Liver (tissue), 9 donors: ENCODE results near the gene DHRSX. TPM values are rescaled to one million over a fixed set of nuclear protein-coding genes. Genes with fewer than 3 reads are reported as not detected.

Experiments
- DNase-seq: peaks from one replicate; pipeline ENCODE4 v3.0.0-alpha.2; 2017; ENCODE audit warnings: low spot score
- H3K27ac ChIP-seq, 2 donors: one replicate each; pipeline ENCODE4 v1.7.0; 2013; ENCODE audit warnings: inconsistent platforms in 2 of 2, low read length in 2 of 2, control low read depth in 1 of 2, low read depth in 1 of 2, mild to moderate bottlenecking in 1 of 2
- H3K27me3 ChIP-seq, 4 donors: one replicate each; pipeline versions ENCODE4 v1.6.1 to v1.7.0; 2013; ENCODE audit warnings: low read length in 3 of 4, inconsistent platforms in 1 of 4, mild to moderate bottlenecking in 1 of 4, moderate library complexity in 1 of 4; ENCODE audit not compliant: control insufficient read depth in 4 of 4, insufficient read depth in 4 of 4
- H3K36me3 ChIP-seq, 4 donors: one replicate each; pipeline versions ENCODE4 v1.6.1 to v1.7.0; 2013; ENCODE audit warnings: low read length in 3 of 4, mild to moderate bottlenecking in 3 of 4, low read depth in 1 of 4, moderate library complexity in 1 of 4; ENCODE audit not compliant: control insufficient read depth in 4 of 4, insufficient read depth in 3 of 4
- H3K4me1 ChIP-seq, 4 donors: one replicate each; pipeline versions ENCODE4 v1.6.1 to v1.7.0; 2013; ENCODE audit warnings: low read length in 3 of 4, mild to moderate bottlenecking in 3 of 4, moderate library complexity in 1 of 4; ENCODE audit not compliant: control insufficient read depth in 4 of 4, insufficient read depth in 4 of 4
- H3K4me3 ChIP-seq, 3 donors: one replicate each; pipeline versions ENCODE4 v1.6.1 to v1.7.0; 2013; ENCODE audit warnings: low read length in 3 of 3, control low read depth in 1 of 3, low read depth in 1 of 3, mild to moderate bottlenecking in 1 of 3
- H3K9ac ChIP-seq, 2 donors: one replicate each; pipeline ENCODE4 v1.7.0; 2013; ENCODE audit warnings: low read length in 2 of 2, mild to moderate bottlenecking in 2 of 2, moderate library complexity in 2 of 2, control low read depth in 1 of 2, low read depth in 1 of 2
- H3K9me3 ChIP-seq, 4 donors: one replicate each; pipeline versions ENCODE4 v1.6.1 to v1.7.0; 2013; ENCODE audit warnings: low read length in 3 of 4; ENCODE audit not compliant: control insufficient read depth in 4 of 4
- ATF3 ChIP-seq: IDR thresholded peaks from 2 replicates; pipeline ENCODE4 v1.6.1; 2016; ENCODE audit warnings: antibody characterized with exemption
- CTCF ChIP-seq: fragments of 150-350 bp; IDR thresholded peaks from 2 replicates; pipeline ENCODE4 v1.5.1; 2017; ENCODE audit warnings: improper control_type of control experiment, low read depth, low read length; ENCODE audit not compliant: missing input control
- EGR1 ChIP-seq, 2 donors: IDR thresholded peaks; 2 replicates each; pipeline ENCODE4 v1.6.1; 2016 to 2018; ENCODE audit warnings: antibody characterized with exemption in 2 of 2, low read depth in 2 of 2
- FOXA1 ChIP-seq: IDR thresholded peaks from 2 replicates; pipeline ENCODE4 v1.6.1; 2016; ENCODE audit warnings: antibody characterized with exemption
- FOXA2 ChIP-seq: IDR thresholded peaks from 2 replicates; pipeline ENCODE4 v1.6.1; 2016; ENCODE audit warnings: antibody characterized with exemption
- GABPA ChIP-seq, 2 donors: IDR thresholded peaks in 1 of 2; conservative IDR thresholded peaks in 1 of 2; 2 replicates each; pipeline ENCODE4 v1.6.1; 2016; ENCODE audit warnings: antibody characterized with exemption in 2 of 2, mild to moderate bottlenecking in 1 of 2, moderate library complexity in 1 of 2
- HNF4A ChIP-seq, 2 donors: conservative IDR thresholded peaks; 2 replicates each; pipeline ENCODE4 v1.6.1; 2016; ENCODE audit warnings: antibody characterized with exemption in 2 of 2, mild to moderate bottlenecking in 2 of 2
- HNF4G ChIP-seq: IDR thresholded peaks from 2 replicates; pipeline ENCODE4 v1.6.1; 2016; ENCODE audit warnings: antibody characterized with exemption
- JUND ChIP-seq, 2 donors: IDR thresholded peaks; 2 replicates each; pipeline ENCODE4 v1.6.1; 2016; ENCODE audit warnings: antibody characterized with exemption in 2 of 2
- MAX ChIP-seq: IDR thresholded peaks from 2 replicates; pipeline ENCODE4 v1.6.1; 2016; ENCODE audit warnings: antibody characterized with exemption
- NR2F2 ChIP-seq: IDR thresholded peaks from 2 replicates; pipeline ENCODE4 v1.6.1; 2016; ENCODE audit warnings: antibody characterized with exemption
- RAD21 ChIP-seq, 2 donors: IDR thresholded peaks; 2 replicates each; pipeline ENCODE4 v1.6.1; 2016; ENCODE audit warnings: antibody characterized with exemption in 2 of 2, mild to moderate bottlenecking in 2 of 2
- REST ChIP-seq: IDR thresholded peaks from 2 replicates; pipeline ENCODE4 v1.6.1; 2016; ENCODE audit warnings: antibody characterized with exemption, mild to moderate bottlenecking
- RXRA ChIP-seq, 2 donors: IDR thresholded peaks; 2 replicates each; pipeline ENCODE4 v1.6.1; 2017 to 2018; ENCODE audit warnings: antibody characterized with exemption in 2 of 2, mild to moderate bottlenecking in 1 of 2
- SP1 ChIP-seq: IDR thresholded peaks from 2 replicates; pipeline ENCODE4 v1.6.1; 2018; ENCODE audit warnings: antibody characterized with exemption, mild to moderate bottlenecking
- TAF1 ChIP-seq: conservative IDR thresholded peaks from 2 replicates; pipeline ENCODE4 v1.6.1; 2016; ENCODE audit warnings: antibody characterized with exemption, mild to moderate bottlenecking
- YY1 ChIP-seq: IDR thresholded peaks from 2 replicates; pipeline ENCODE4 v1.6.1; 2016; ENCODE audit warnings: antibody characterized with exemption, mild to moderate bottlenecking
- ZBTB33 ChIP-seq: IDR thresholded peaks from 2 replicates; pipeline ENCODE4 v1.6.1; 2016; ENCODE audit warnings: antibody characterized with exemption
- WGBS: extraction: QIAGEN DNeasy Blood & Tissue Kit; methylation state at CpG from one replicate; pipeline ENCODE4 v1.1.7; 2013; 5-methylcytosine and 5-hydroxymethylcytosine counted together
- polyA plus RNA-seq, 2 donors: library from polyadenylated mRNA; stranded (reverse) in 1 of 2; unstranded in 1 of 2; fragments of 200-250 nt in 1 of 2; fragments of >200 nt in 1 of 2; fragmentation: Nextera tagmentation in 1 of 2; extraction: Ambion mirVana in 1 of 2; gene quantifications; one replicate each; pipeline versions ENCODE4 v1.2.1 to v1.2.3, GENCODE V29; 2013 to 2015
- total RNA-seq, 2 donors: library from RNA; depleted of rRNA; stranded (reverse); fragments of >200 nt; gene quantifications; one replicate each; pipeline ENCODE4 v1.2.3, GENCODE V29; 2014
- donor health status: healthy.
- donor health status: healthy.
- donor health status: healthy.
- donor health status: healthy.
- donor health status: healthy.

The DHRSX gene
- total and polyA plus RNA-seq, 4 donors, result 17.2 to 35.2 (median 23.3) TPM

- no peak for TF ChIP-seq HNF4A (conservative IDR thresholded peaks at IDR 0.05)
- TF ChIP-seq YY1, result no peak
- no peak for TF ChIP-seq MAX
- TF ChIP-seq GABPA (IDR thresholded peaks at IDR 0.05 in 1 of 2, conservative IDR thresholded peaks at IDR 0.05 in 1 of 2), result no peak
- no peak for TF ChIP-seq HNF4G
- no peak for TF ChIP-seq RXRA (IDR thresholded peaks at IDR 0.05)
- no peak for TF ChIP-seq REST
- TF ChIP-seq RAD21 (IDR thresholded peaks at IDR 0.05), result no peak
- TF ChIP-seq EGR1 (IDR thresholded peaks at IDR 0.05; ENCODE audit: low read depth in 2 of 2), result no peak
- no peak for TF ChIP-seq TAF1
- no peak for TF ChIP-seq SP1
- no peak for TF ChIP-seq ATF3
- Histone ChIP-seq H3K27ac (peak overlapping the region in 1 of 2 donors; percentile 2), H3K4me1 (no peaks in the 10 kb centered on the region), H3K4me3 (no peak overlapping the region), H3K9me3 (no peaks in the 10 kb centered on the region), H3K27me3 (no peaks in the 10 kb centered on the region), H3K9ac (no peak overlapping the region), H3K36me3 (peaks cover 22 to 42% (median 29%) of the 10 kb centered on the region in 4 donors)
- DNase-seq, result no peak
- WGBS, result 91% methylated on average over 29 of the region's 29 CpGs
These were observed 14.2 kb downstream of the DHRSX start for GRCh38 chrX:2486476-2487133.

- Histone ChIP-seq H3K9me3 (no peaks in the 10 kb centered on the region), H3K27me3 (no peaks in the 10 kb centered on the region), H3K36me3 (peaks cover 22 to 42% (median 29%) of the 10 kb centered on the region in 4 donors), H3K9ac (no peak overlapping the region), H3K4me3 (no peak overlapping the region), H3K27ac (no peak overlapping the region), H3K4me1 (no peaks in the 10 kb centered on the region)
- DNase-seq, result no peak
- TF ChIP-seq RXRA (IDR thresholded peaks at IDR 0.05) (no peak), REST (no peak), EGR1 (IDR thresholded peaks at IDR 0.05; ENCODE audit: low read depth in 2 of 2) (no peak), GABPA (IDR thresholded peaks at IDR 0.05 in 1 of 2, conservative IDR thresholded peaks at IDR 0.05 in 1 of 2) (no peak), HNF4A (conservative IDR thresholded peaks at IDR 0.05) (no peak), HNF4G (no peak), SP1 (no peak), ZBTB33 (no peak), YY1 (no peak), CTCF (no peak), ATF3 (no peak), FOXA2 (no peak), JUND (IDR thresholded peaks at IDR 0.05) (no peak), MAX (no peak), NR2F2 (no peak), RAD21 (IDR thresholded peaks at IDR 0.05) (no peak), FOXA1 (no peak), TAF1 (no peak)
- WGBS, result 84% methylated on average over 10 of the region's 10 CpGs
These were observed 14.9 kb downstream of the DHRSX start for GRCh38 chrX:2485789-2486345.
